ENCODE results near the gene WNT9A. TPM values are rescaled to one million over a fixed set of nuclear protein-coding genes. Genes with fewer than 3 reads are reported as not detected.

The WNT9A gene
- total and polyA plus RNA-seq, 2 of the 4 experiments (the other 2 are of a cell fraction) = 0.18 to 0.36 TPM

DNA sequence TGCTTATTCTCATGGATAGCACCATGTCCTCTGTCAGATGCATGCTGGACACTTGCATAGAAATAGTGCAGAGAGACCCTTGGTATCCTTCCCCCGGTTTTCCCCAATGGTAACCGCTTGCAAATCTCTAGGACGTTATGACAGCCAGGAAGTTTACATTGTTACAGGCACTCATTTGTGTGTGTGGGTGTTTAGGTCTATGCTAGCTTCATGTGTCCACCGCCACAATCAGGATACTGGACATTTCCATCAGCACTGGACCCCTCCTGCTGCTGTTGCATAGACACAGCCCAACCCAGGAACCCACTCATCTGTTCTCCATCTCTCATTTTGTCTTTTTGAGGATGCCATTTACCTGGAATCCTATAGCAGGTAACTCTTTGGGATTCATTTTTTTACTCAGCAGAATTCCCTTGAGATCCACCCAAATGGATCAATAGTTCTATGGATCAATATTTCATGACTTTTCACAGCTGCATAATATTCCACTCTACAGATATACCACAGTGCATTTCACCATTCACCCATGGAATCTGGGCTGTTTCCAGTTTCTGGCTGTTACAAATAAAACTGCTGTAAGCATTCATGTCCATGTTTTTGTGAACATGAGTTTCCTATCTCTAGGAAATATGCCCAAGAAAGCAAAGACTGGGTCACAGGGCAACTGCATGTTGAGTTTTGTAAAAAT, 6.6 kb upstream of the WNT9A start:
- no peak overlapping the region for H3K18ac ChIP-seq (ENCODE audit: low read depth, low read length)
- H3K56ac ChIP-seq (ENCODE audit: extremely low read depth, insufficient read depth, low read length) = no peak overlapping the region
- no peak overlapping the region for H2BK120ac ChIP-seq (ENCODE audit: low read depth, low read length)
- no peak overlapping the region for H3K23ac ChIP-seq (ENCODE audit: low read depth, low read length)
- no peak overlapping the region for H2AFZ ChIP-seq (replicated peaks; ENCODE audit: low read length, poor library complexity)
- no peaks in the 10 kb centered on the region for H4K20me1 ChIP-seq (ENCODE audit: insufficient read depth, low read length)
- H3K9me1 ChIP-seq (ENCODE audit: insufficient read depth, low read length) = no peaks in the 10 kb centered on the region
- in situ Hi-C loops (cut with MboI; ENCODE audit: low sequenced_read_pairs) (no loop called here), intact Hi-C loops (cut with micrococcal nuclease) (loop anchor here (2.0 kb wide), 2 partner anchors 224 to 474 kb away; no protein-coding TSS in a partner anchor), dilution Hi-C loops (cut with HindIII; ENCODE audit: low sequenced_read_pairs, unreplicated experiment) (no loop called here)
- H2BK5ac ChIP-seq (ENCODE audit: low read depth, low read length, poor library complexity, severe bottlenecking) = no peak overlapping the region
- no peaks in the 10 kb centered on the region for H3K79me1 ChIP-seq (ENCODE audit: low read depth in 1 of 2, low read length in 2 of 2)
- H3K36me3 ChIP-seq (ENCODE audit: control insufficient read depth, insufficient read depth, low read length) = no peaks in the 10 kb centered on the region
- H3K4me1 ChIP-seq (ENCODE audit: control insufficient read depth, insufficient read depth, low read length) = peaks cover 4% of the 10 kb centered on the region; the same call in 1 of the 2 replicates
- no peak overlapping the region for H4K5ac ChIP-seq (ENCODE audit: low read depth, low read length)
- no peaks in the 10 kb centered on the region; the same call in 1 of the 2 replicates for H3K27me3 ChIP-seq (ENCODE audit: control insufficient read depth, insufficient read depth, low read length)
- no peak overlapping the region for H4K8ac ChIP-seq (ENCODE audit: low read depth in 2 of 2, low read length in 2 of 2)
- no peak overlapping the region for H3K9ac ChIP-seq (ENCODE audit: low read depth, low read length)
- no peak for ATAC-seq (ENCODE audit: low read depth)
- H3K4me3 ChIP-seq (ENCODE audit: insufficient read depth, low read depth, low read length) = no peak overlapping the region
- no peaks in the 10 kb centered on the region for H3K9me3 ChIP-seq (ENCODE audit: control insufficient read depth, insufficient read depth, low read length)
- BruUV-seq (replicated peaks) = no TSS peak
- CTCF ChIA-PET = interaction anchor here (0.8 to 1.3 kb wide), 3 partner anchors 8 to 196 kb away, joined by 3 to 5 read pairs (median 3); no protein-coding TSS in a partner anchor
- no peak overlapping the region for H3K14ac ChIP-seq (replicated peaks; ENCODE audit: low read depth, low read length)
- no peak overlapping the region for H2AK9ac ChIP-seq (replicated peaks; ENCODE audit: low read depth, low read length, poor library complexity)
- H3K27ac ChIP-seq (ENCODE audit: insufficient read depth, low read length) = no peak overlapping the region
- DNase-seq = no peak
- WGBS, 2 experiments (ENCODE audit: extremely low coverage in 2 of 2, insufficient read length in 1 of 2) = 10% methylated on average over 2 of the region's 4 CpGs; no CpG with 5 or more reads in 1 of the 2 experiments
- H2AK5ac ChIP-seq (ENCODE audit: low read depth, low read length) = no peak overlapping the region
- no peak overlapping the region for H2BK20ac ChIP-seq (ENCODE audit: low read depth, low read length)
- POLR2A ChIA-PET (ENCODE audit: unreplicated experiment) = interaction anchor here (1.0 kb wide), 1 partner anchor 160 kb away, joined by 3 read pairs; no protein-coding TSS in a partner anchor
- no peak overlapping the region for H3K4ac ChIP-seq (ENCODE audit: low read depth, low read length)
- no peak overlapping the region for H3K4me2 ChIP-seq (ENCODE audit: low read depth, low read length)
- H2BK15ac ChIP-seq (ENCODE audit: low read depth, low read length) = no peak overlapping the region
- no peak overlapping the region for H4K91ac ChIP-seq (ENCODE audit: insufficient read depth, low read depth, low read length)
- no peak for TF ChIP-seq RCOR1 (IDR thresholded peaks at IDR 0.05; ENCODE audit: insufficient replicate concordance, low read length)
- TF ChIP-seq CHD1 (IDR thresholded peaks at IDR 0.05; ENCODE audit: low read depth, low read length) = no peak
- no peak for TF ChIP-seq BHLHE40 (IDR thresholded peaks at IDR 0.05; ENCODE audit: low read depth, low read length)
- no peak for TF ChIP-seq NFE2L2 (IDR thresholded peaks at IDR 0.05; ENCODE audit: low read depth, low read length)
- no peak for TF ChIP-seq MXI1 (IDR thresholded peaks at IDR 0.05; ENCODE audit: borderline replicate concordance, low read depth, low read length)
- no peak for TF ChIP-seq FOS (IDR thresholded peaks at IDR 0.05; ENCODE audit: low read depth, low read length)
- TF ChIP-seq, protein P1, sequence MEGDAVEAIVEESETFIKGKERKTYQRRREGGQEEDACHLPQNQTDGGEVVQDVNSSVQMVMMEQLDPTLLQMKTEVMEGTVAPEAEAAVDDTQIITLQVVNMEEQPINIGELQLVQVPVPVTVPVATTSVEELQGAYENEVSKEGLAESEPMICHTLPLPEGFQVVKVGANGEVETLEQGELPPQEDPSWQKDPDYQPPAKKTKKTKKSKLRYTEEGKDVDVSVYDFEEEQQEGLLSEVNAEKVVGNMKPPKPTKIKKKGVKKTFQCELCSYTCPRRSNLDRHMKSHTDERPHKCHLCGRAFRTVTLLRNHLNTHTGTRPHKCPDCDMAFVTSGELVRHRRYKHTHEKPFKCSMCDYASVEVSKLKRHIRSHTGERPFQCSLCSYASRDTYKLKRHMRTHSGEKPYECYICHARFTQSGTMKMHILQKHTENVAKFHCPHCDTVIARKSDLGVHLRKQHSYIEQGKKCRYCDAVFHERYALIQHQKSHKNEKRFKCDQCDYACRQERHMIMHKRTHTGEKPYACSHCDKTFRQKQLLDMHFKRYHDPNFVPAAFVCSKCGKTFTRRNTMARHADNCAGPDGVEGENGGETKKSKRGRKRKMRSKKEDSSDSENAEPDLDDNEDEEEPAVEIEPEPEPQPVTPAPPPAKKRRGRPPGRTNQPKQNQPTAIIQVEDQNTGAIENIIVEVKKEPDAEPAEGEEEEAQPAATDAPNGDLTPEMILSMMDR (conservative IDR thresholded peaks at IDR 0.05; ENCODE audit: low read depth, low read length) = no peak
- TF ChIP-seq MAFK (IDR thresholded peaks at IDR 0.05; ENCODE audit: low read depth, low read length) = no peak
- no peak for TF ChIP-seq RFX5 (IDR thresholded peaks at IDR 0.05; ENCODE audit: low read depth, low read length)
- TF ChIP-seq RAD21 (IDR thresholded peaks at IDR 0.05; ENCODE audit: low read length) = no peak
- TF ChIP-seq POLR2A (IDR thresholded peaks at IDR 0.05; ENCODE audit: low read depth, low read length) = no peak
- TF ChIP-seq, protein P2, sequence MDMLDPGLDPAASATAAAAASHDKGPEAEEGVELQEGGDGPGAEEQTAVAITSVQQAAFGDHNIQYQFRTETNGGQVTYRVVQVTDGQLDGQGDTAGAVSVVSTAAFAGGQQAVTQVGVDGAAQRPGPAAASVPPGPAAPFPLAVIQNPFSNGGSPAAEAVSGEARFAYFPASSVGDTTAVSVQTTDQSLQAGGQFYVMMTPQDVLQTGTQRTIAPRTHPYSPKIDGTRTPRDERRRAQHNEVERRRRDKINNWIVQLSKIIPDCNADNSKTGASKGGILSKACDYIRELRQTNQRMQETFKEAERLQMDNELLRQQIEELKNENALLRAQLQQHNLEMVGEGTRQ (IDR thresholded peaks at IDR 0.05; ENCODE audit: low read depth, low read length) = no peak
- TF ChIP-seq MAZ (IDR thresholded peaks at IDR 0.05; ENCODE audit: borderline replicate concordance, low read depth, low read length) = no peak
- TF ChIP-seq, protein P3, sequence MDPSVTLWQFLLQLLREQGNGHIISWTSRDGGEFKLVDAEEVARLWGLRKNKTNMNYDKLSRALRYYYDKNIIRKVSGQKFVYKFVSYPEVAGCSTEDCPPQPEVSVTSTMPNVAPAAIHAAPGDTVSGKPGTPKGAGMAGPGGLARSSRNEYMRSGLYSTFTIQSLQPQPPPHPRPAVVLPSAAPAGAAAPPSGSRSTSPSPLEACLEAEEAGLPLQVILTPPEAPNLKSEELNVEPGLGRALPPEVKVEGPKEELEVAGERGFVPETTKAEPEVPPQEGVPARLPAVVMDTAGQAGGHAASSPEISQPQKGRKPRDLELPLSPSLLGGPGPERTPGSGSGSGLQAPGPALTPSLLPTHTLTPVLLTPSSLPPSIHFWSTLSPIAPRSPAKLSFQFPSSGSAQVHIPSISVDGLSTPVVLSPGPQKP (IDR thresholded peaks at IDR 0.05; ENCODE audit: borderline replicate concordance, low read depth, low read length) = no peak
- no peak for TF ChIP-seq CEBPB (IDR thresholded peaks at IDR 0.05; ENCODE audit: low read depth, low read length)
